GM21576 (cell line): ENCODE measurements around the gene GJD2.

ENCODE experiments used
- ATAC-seq: cut with Tn5 transposase; IDR thresholded peaks from one replicate; pipeline ENCODE4 v1.9.1; 2021; ENCODE audit warnings: mild to moderate bottlenecking, moderate library complexity; ENCODE audit not compliant: unreplicated experiment

GJD2 gene

DNA sequence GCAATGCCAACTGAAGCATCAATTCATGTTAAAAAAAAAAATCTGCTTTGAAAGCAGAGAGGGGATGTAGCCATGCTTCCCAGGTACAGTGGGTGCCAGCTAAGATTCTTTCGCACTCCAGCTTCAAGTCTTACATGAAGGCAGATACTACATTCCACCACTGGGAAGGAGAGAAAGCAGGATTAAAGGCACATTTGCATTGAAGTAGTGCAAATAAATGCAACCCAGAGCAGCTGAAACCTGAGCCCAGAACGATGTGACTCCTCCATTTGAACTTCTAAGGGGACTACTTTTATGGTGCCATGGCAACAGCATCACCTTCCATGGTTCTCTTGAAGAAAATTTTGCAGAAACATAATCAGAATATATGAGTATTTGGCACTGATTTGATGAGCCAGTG lies 19.1 kb upstream of the GJD2 start:
- ATAC-seq: no peak

- no peak for ATAC-seq
Measured at GRCh38 chr15:34773013-34773412, 18.2 kb upstream of the GJD2 start.

DNA sequence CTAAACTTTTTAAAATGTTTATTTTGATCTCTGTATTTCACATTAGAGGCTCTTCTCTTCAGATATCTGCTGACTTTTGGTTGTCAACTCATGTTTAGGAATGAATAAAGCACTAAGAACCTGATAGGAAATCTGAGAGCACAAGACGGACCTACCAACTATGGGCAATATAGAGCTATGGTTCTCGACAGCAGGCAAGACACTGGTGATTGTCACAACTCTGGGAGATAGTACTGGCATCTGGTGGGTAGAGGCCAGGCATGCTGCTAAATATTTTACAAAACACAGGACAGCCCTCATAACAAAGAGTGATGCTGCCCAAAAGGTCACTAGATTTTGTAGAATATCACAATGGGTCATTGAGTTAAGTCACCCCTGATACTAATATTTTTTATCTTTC lies 17.5 kb upstream of the GJD2 start:
- ATAC-seq: no peak

- no peak for ATAC-seq
Measured at GRCh38 chr15:34769711-34770110, 14.9 kb upstream of the GJD2 start.

GRCh38 chr15:34768530-34768929 lies 13.7 kb upstream of the GJD2 start:
- ATAC-seq: no peak

DNA sequence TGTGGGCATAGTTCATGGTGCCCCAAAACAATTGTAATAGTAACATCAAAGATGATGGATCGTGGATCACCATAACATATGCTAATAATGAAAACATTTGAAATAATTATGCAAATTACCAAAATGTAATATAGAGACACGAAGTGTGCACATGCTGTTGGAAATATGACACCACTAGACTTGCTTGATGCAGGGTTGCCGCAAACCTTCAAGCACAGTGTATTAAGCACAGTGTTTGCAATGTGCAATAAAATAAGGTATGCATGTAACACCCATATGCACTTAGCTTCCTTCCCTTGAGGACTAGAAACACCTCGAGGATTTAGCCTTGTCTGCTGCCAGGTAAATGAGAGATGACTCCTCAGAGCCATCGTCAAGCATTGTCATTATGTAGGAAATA lies 10.9 kb upstream of the GJD2 start:
- ATAC-seq: no peak

GRCh38 chr15:34760909-34761308 lies 6.1 kb upstream of the GJD2 start:
- no peak for ATAC-seq

DNA sequence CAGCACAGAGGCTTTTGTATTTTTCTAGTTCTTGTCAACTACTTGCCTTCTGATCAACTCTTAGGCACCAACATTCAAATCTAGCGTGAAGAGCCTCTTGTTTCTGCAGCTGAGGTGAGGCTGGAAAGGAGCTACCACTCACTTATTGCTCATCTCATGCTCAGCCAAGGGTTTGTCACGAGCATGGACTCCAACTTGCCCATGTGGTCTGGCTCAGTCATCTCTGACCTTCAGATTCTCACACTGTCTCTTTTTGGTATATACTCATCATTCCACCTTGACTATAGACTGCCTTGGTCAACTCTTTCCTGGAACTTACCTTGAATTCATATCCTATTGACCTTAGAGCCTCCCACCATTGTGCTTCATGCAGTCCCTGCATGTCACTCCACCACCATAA lies 5.2 kb upstream of the GJD2 start:
- ATAC-seq: no peak

GRCh38 chr15:34759347-34759746 lies 4.5 kb upstream of the GJD2 start:
- ATAC-seq: no peak

GRCh38 chr15:34757262-34757661 lies 2.5 kb upstream of the GJD2 start:
- ATAC-seq: no peak

DNA sequence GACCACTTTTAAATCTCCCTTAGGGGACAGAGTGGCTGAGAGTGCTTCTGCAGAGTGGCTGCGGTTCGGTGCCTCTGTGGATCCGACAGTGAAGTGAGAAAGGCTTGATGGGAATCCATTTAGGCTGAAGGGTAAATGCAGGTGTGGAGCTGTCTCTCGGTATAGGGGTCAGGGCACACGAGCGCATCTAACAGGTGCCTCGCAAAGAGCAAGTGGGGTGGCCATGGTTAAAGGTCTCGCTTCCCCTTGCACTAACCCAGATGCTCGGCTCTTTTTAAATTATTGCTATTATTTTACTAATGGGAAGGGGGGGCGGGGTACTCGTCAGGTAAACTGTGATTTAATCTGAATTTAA lies 598 bp upstream of the GJD2 start:
- no peak for ATAC-seq

GRCh38 chr15:34754171-34754601 lies 612 bp downstream of the GJD2 start:
- no peak for ATAC-seq

DNA sequence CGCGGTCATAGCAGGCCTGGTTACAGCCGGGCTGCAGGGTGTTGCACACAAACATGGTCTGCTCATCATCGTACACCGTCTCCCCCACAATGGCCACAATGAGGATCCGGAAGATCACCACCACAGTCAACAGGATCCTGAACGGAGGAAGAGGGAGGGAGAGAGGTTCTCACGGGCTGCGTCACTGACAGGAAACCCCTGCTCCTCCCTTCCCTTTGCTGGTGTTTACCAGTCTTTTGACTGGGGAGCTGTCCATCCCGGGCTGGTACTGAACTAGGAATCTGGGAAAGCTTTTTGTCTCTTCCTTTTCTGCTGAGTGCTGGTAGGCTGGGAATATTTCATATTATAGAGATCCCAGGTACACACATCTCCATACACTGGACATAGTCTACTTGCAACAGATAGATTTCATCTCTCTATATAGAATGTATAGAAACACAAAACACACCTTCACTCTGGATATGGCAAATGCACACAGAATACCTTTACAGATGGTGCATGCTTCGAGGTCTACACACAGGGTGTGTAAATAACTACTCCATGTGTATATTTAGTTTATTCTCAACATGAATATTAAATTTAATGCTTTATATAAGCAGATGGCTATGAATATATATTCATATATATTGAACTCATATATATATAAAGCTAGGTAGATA lies 1.4 kb downstream of the GJD2 start:
- ATAC-seq: no peak

GRCh38 chr15:34749691-34750090 lies 5.1 kb downstream of the GJD2 start:
- no peak for ATAC-seq

DNA sequence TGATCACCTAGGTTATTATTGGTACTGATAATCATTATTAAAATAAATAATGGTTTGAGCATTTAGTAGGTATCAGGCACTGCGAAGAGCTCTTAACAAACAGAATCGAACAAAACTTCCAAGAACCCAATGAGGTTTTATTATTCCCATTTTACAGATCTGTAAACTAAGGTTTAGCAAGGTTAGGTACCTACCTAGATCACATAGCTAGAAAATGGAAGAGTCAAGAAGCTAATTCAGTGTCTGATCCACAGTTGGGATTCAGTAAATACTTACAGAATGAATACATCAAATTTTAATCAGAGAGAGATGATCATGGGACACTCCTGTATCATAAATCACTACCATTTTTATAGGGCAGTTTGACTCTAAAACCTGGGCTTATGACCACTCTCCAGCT lies 15.5 kb downstream of the GJD2 start:
- ATAC-seq: no peak

DNA sequence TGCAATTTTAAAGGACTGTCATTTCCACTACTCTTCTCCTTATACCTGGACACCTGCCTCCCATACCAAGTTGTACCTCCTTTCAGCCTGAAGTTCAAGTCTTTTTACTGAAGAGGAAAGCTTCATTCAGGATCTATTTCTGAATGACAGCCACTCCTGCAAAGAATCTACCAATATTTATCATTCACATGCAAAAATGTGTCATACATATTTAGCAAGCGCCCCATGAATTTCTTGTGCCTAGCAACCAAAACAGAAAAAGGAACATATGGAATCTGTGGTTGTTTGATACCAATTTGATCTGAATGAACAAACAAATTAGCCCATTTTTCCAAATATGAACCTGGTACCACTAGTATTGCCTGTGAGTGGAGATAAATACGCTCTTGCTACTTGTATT lies 16.8 kb downstream of the GJD2 start:
- ATAC-seq: no peak

DNA sequence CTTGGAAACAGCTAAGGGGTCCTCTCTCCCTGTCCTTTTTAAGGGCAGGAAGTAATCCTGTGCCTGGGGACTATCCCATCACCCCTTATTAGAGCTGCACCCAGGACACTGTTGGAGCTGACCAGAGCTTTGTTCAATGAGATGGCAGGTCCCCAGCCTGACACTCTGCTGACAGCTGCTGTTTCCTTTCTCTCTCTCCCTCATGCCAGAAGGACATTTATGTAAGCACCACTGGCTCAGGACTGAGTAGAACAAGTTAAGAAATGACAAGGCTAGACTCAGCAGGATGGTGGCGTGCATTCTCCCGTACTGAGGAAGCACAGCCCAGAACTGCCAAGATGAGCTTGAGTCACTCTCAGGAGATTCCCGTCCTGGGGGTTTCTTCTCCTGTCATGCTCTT lies 17.3 kb downstream of the GJD2 start:
- no peak for ATAC-seq

DNA sequence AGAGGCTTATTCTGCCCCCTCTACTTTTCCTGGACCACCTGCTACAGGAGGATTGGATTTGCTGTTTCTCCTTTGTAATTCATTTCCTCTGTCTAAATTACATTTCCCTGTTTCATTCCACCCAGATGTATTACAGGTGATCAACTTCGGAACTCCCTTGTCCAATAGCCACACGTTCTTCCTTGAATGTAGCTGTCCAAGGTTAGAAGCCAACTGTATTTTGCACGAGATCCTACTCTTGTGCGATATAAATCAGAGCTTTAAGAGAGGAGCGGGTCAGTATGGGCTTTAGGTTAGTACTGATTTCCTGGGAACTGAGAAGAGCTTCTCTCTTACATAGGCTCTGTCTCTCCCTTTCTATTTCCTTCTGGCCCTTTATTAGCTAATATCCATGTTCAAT lies 20.5 kb downstream of the GJD2 start:
- ATAC-seq: no peak

- no peak for ATAC-seq
Measured at GRCh38 chr15:34733621-34734020, 21.2 kb downstream of the GJD2 start.

DNA sequence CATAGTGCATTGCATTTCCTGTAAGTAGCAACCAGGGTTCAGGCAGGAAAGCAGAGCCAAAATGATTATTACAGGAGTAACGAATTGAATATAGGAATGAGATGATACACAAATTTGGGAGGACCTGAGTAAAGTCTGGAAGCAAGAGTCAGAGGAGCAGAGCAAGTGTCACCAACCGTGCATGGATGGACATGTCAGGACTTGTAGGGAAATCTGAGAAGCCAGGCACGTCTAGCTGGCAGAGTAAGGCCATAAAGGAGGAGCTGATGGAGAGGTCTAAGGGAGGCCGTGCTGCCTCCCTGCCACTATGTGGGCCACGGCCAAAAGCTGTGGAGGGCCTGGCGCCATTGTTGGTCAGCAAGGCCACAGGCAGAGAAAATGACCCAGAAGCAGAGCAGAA lies 22.4 kb downstream of the GJD2 start:
- ATAC-seq: no peak

DNA sequence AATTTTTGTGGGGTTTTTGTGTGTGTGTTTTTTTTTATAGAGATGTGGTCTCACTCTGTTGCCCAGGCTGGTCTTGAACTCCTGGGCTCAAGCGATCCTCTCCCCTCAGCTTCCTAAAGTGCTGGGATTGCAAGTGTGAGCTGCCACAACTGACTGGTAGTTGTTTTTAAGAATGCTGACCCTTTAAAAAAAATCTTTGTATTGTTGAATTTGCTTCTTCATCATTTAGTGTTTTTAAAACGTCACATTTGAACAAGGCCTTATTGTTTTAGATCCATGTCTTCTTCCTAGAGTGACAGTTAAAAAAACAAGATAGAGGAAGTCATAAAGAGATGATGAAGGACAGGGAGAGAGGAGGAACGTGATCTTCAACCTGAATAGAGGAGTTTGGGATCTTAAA lies 24.1 kb downstream of the GJD2 start:
- no peak for ATAC-seq

DNA sequence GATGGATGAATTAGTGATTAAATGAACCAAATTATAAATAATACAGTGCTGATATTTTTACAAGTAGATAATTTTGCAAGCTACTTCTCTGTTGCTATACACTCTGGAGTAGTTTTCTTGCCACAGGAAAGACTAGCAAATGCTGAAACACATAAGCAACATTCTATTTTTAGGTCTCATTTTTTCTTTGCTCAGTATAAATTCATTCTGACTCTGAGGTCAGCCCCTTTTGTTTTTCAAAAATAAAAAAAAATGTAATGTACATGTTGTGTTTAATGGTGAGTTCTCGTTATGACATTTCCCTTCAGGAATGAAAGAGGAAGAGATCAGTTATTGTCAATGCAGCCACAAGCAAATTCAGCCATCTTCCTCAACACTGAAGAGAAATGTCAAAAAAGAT lies 24.9 kb downstream of the GJD2 start:
- ATAC-seq: no peak

- no peak for ATAC-seq
Measured at GRCh38 chr15:34729056-34729455, 25.7 kb downstream of the GJD2 start.
